ENCODE data around the gene TCERG1.

DNA sequence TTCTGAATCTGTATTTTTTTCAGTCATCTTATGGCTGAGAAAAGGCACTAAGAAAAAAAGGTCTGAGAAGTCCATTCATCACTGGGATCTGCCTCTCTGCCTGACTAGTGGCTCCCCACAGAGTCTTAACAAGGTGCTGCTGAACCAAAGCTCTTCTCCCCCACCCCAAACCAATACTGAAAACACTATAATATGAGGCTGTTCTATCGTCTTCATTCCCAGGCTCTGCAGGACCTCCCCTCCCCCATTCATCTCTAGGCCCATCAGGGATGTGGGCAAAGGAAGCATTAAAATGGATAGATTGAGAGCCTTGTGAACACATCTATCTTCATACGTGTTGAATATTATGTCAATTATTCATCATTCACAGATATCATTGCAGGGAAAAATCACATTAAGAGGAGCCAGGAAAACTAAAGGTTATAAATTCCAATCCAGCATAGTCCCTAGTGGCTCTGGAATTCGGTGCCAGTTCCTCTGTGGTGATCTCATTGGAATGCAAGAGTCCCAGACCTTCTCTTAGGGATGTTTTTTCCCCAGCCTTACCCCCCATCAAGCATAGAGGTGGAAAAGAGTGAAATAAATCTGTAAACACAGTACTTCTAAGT is 113.2 kb downstream of the TCERG1 start:
- TF ChIP-seq EZH2 (IDR thresholded peaks at IDR 0.05; ENCODE audit: insufficient read depth, poor library complexity, severe bottlenecking) (no peak), EZH2phosphoT487 (IDR thresholded peaks at IDR 0.05; ENCODE audit: insufficient read depth, low read depth) (no peak)
